ENCODE measurements around the gene CD2BP2. TPM values are rescaled to one million over a fixed set of nuclear protein-coding genes. Genes with fewer than 3 reads are reported as not detected.

CD2BP2 gene
- total RNA-seq, 1 donor from 2014 or later = 85.2 TPM

DNA sequence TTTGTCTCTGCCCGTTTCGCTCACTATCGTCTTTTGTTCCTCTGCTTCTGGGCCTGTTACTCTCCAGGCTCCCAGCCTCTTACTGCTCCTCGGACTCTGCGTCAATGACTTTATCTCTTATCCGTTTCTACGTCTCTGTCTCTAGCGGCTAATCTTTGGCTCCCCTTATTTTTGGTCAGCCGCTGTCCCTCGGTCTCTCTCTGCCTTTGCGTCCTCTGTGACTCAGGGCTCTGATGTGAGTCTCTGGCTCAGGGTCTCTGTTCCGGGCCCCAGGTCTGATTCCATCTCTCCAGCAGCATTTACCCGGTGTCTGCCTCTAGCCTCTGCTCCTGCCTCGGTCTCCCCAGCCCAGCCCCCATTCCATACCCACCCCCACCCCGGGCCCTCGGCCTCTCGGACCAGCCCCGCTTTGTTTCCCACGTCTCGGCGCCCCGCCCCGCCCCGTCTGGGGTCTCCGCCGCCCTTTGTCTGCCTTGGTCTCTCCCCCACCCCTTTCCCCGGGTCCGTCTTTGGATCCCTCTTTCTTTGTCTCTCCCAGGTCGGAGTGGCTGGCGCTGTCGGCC lies 39.6 kb upstream of the CD2BP2 start:
- no peaks in the 10 kb centered on the region for H3K27me3 Mint-ChIP-seq (ENCODE audit: low read depth)
- peaks cover 49% of the 10 kb centered on the region for H3K4me1 Mint-ChIP-seq
- no peaks in the 10 kb centered on the region for H3K9me3 Mint-ChIP-seq

DNA sequence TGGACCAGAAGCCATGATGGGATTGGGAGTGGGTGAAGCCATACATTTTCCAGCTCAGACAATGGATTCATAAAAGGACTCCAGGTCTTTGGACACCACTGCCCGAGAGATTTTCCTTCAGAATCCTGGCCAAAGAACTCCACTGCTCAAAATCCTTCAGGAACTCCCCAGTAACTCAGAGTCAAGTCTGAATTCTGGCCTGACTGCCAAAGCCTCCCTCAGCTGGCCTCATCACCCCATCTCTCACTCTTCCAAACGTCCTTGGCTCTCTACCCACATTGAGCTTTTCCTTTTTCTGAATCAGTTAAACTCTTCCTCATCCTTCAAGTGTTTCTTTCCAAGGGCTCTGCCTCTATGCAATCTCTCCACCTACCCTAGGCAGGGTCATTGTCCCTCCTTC lies 28.4 kb upstream of the CD2BP2 start:
- DNase-seq (ENCODE audit: low read depth, low spot score) = no peak
- Mint-ChIP-seq H3K27ac (ENCODE audit: unreplicated experiment) (no peak overlapping the region), H3K27me3 (ENCODE audit: low read depth) (peaks cover 2% of the 10 kb centered on the region), H3K9me3 (no peaks in the 10 kb centered on the region), H3K36me3 (ENCODE audit: low read depth) (peaks cover 3% of the 10 kb centered on the region), H3K4me1 (peaks cover 28% of the 10 kb centered on the region), H3K4me3 (peak overlapping the region; percentile 45)
- TF ChIP-seq, protein P1, sequence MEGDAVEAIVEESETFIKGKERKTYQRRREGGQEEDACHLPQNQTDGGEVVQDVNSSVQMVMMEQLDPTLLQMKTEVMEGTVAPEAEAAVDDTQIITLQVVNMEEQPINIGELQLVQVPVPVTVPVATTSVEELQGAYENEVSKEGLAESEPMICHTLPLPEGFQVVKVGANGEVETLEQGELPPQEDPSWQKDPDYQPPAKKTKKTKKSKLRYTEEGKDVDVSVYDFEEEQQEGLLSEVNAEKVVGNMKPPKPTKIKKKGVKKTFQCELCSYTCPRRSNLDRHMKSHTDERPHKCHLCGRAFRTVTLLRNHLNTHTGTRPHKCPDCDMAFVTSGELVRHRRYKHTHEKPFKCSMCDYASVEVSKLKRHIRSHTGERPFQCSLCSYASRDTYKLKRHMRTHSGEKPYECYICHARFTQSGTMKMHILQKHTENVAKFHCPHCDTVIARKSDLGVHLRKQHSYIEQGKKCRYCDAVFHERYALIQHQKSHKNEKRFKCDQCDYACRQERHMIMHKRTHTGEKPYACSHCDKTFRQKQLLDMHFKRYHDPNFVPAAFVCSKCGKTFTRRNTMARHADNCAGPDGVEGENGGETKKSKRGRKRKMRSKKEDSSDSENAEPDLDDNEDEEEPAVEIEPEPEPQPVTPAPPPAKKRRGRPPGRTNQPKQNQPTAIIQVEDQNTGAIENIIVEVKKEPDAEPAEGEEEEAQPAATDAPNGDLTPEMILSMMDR (conservative IDR thresholded peaks at IDR 0.05) = no peak

More for the DNA sequence above, 39.6 kb upstream of the CD2BP2 start:
- DNase-seq (ENCODE audit: low read depth, low spot score) = no peak
- TF ChIP-seq, protein P1 (conservative IDR thresholded peaks at IDR 0.05) = no peak
- H3K36me3 Mint-ChIP-seq (ENCODE audit: low read depth) = peaks cover 3% of the 10 kb centered on the region
- H3K27ac Mint-ChIP-seq (ENCODE audit: unreplicated experiment) = peak overlapping the region; percentile 95
- H3K4me3 Mint-ChIP-seq = peak overlapping the region; percentile 80

GRCh38 chr16:30382111-30382881 lies 27.2 kb upstream of the CD2BP2 start, which contains the start of gene SEPTIN1:
Gene SEPTIN1, minus strand, starts transcription at chr16:30382561. Its CDS starts 19 bp downstream, at chr16:30382542.
- no peaks in the 10 kb centered on the region for H3K9me3 Mint-ChIP-seq
- H3K4me3 Mint-ChIP-seq = peak within 1 kb of the TSS; percentile 64
- peak within 1 kb of the TSS; percentile 57 for H3K27ac Mint-ChIP-seq (ENCODE audit: unreplicated experiment)
- peaks cover 3% of the 10 kb centered on the region for H3K36me3 Mint-ChIP-seq (ENCODE audit: low read depth)
- peaks cover 2% of the 10 kb centered on the region for H3K27me3 Mint-ChIP-seq (ENCODE audit: low read depth)
- peaks cover 39% of the 10 kb centered on the region for H3K4me1 Mint-ChIP-seq
- no peak for DNase-seq (ENCODE audit: low read depth, low spot score)
- TF ChIP-seq, protein P1 (conservative IDR thresholded peaks at IDR 0.05) = no peak

GRCh38 chr16:30381291-30382041 lies 26.4 kb upstream of the CD2BP2 start:
- Mint-ChIP-seq H3K4me1 (peaks cover 42% of the 10 kb centered on the region), H3K36me3 (ENCODE audit: low read depth) (peaks cover 3% of the 10 kb centered on the region), H3K9me3 (no peaks in the 10 kb centered on the region), H3K27ac (ENCODE audit: unreplicated experiment) (peak overlapping the region; percentile 57), H3K4me3 (peak overlapping the region; percentile 64), H3K27me3 (ENCODE audit: low read depth) (peaks cover 2% of the 10 kb centered on the region)
- DNase-seq (ENCODE audit: low read depth, low spot score) = no peak
- TF ChIP-seq, protein P1 (conservative IDR thresholded peaks at IDR 0.05) = no peak

DNA sequence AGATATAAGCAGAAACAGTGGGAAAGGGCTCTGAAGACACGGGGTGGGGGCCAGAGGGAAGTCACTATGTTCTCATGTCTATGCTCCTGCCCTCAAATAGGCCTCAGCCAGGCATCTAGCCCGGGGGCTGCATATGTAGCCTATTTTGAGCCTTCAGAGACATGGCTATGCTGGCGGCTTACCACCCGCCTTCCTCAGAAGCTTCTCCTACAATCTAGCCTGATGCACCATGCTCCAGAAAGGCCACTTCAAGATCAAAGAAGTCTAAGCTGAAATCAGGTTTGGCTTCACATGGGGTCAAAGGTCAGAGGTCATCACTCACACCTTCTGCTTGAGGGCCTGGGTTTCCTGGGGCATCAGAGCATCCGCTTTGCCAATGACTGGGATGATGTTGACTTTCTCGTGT lies 25.7 kb upstream of the CD2BP2 start:
- DNase-seq (ENCODE audit: low read depth, low spot score) = no peak
- Mint-ChIP-seq H3K36me3 (ENCODE audit: low read depth) (peaks cover 3% of the 10 kb centered on the region), H3K27ac (ENCODE audit: unreplicated experiment) (no peak overlapping the region), H3K27me3 (ENCODE audit: low read depth) (peaks cover 2% of the 10 kb centered on the region), H3K9me3 (no peaks in the 10 kb centered on the region), H3K4me3 (peak overlapping the region; percentile 99), H3K4me1 (peaks cover 42% of the 10 kb centered on the region)
- TF ChIP-seq, protein P1 (conservative IDR thresholded peaks at IDR 0.05) = no peak
